K562 (cell line): ENCODE data around the gene FGFBP3. TPM values are rescaled to one million over a fixed set of nuclear protein-coding genes. Genes with fewer than 3 reads are reported as not detected.

Experiments
- CREB1 ChIP-seq, 2 experiments: sonication (generic) in 1 of 2; formaldehyde crosslinking in 1 of 2; IDR thresholded peaks; 2 replicates each; pipeline versions ENCODE4 v1.6.1 to v1.8.0; 2012 to 2022; ENCODE audit warnings: inconsistent platforms in 1 of 2, mild to moderate bottlenecking in 1 of 2, missing genetic modification reagents in 1 of 2, moderate library complexity in 1 of 2
- KDM5B ChIP-seq: fragments of 200-600 bp; sonication (generic); IDR thresholded peaks from 2 replicates; pipeline ENCODE4 v1.6.1; 2012; ENCODE audit warnings: low read depth, mild to moderate bottlenecking, moderate library complexity, low read length, control low read depth, inconsistent platforms; ENCODE audit not compliant: insufficient replicate concordance
- MBD2 ChIP-seq: sonication (generic); IDR thresholded peaks from 2 replicates; pipeline ENCODE4 v1.6.1; 2016; ENCODE audit warnings: low read depth, borderline replicate concordance
- MTA1 ChIP-seq: fragments of 450-650 bp; IDR thresholded peaks from 2 replicates; pipeline ENCODE4 v1.6.1; 2017; ENCODE audit warnings: borderline replicate concordance
- NR2C1 ChIP-seq, 2 experiments: fragments of 450-650 bp; IDR thresholded peaks; 2 replicates each; pipeline ENCODE4 v1.6.1; 2017; ENCODE audit warnings: mild to moderate bottlenecking in 2 of 2, antibody characterized with exemption in 1 of 2, inconsistent platforms in 1 of 2, missing compliant biosample characterization in 1 of 2, missing genetic modification characterization in 1 of 2
- RCOR1 ChIP-seq, 2 experiments: IDR thresholded peaks; 2 replicates each; pipeline ENCODE4 v1.6.1; 2012; ENCODE audit warnings: low read depth in 2 of 2, low read length in 2 of 2, borderline replicate concordance in 1 of 2, improper control_type of control experiment in 1 of 2
- SMC3 ChIP-seq: conservative IDR thresholded peaks from 2 replicates; pipeline ENCODE4 v1.6.1; 2011; ENCODE audit warnings: low read depth, low read length, improper control_type of control experiment; ENCODE audit not compliant: insufficient read depth
- polyA plus RNA-seq, 8 experiments: library from polyadenylated mRNA; depleted of rRNA in 4 of 8; stranded (reverse) in 5 of 8; unstranded in 3 of 8; fragments of >200 nt; fragmentation: Nextera tagmentation in 2 of 8; fragmentation: Illumina TruSeq in 1 of 8; extraction: Ambion mirVana in 2 of 8; extraction: Trizol in 1 of 8; gene quantifications; 2 replicates each; pipeline versions ENCODE4 v1.2.1 to v1.2.3, GENCODE V29; 2011 to 2014; ENCODE audit warnings: inconsistent platforms in 1 of 8, missing spikeins in 1 of 8
- total RNA-seq, 7 experiments: library from RNA; depleted of rRNA in 6 of 7; stranded (reverse); fragments of >200 nt in 6 of 7; fragmentation: Illumina TruSeq in 2 of 7; extraction: Trizol in 2 of 7; gene quantifications; 2 replicates each; pipeline versions ENCODE4 v1.2.1 to v1.2.3, GENCODE V29; 2011 to 2021; ENCODE audit warnings: low replicate concordance in 1 of 7
- TF ChIP-seq, protein P1 (sequence below): fragments of 450-650 bp; IDR thresholded peaks from 2 replicates; pipeline ENCODE4 v1.6.1; 2016; ENCODE audit warnings: mild to moderate bottlenecking
- TF ChIP-seq, protein P2 (sequence below): IDR thresholded peaks from 3 replicates; pipeline ENCODE4 v1.6.1; 2011; ENCODE audit warnings: borderline replicate concordance, mild to moderate bottlenecking; ENCODE audit not compliant: insufficient read length, insufficient read depth
- TF ChIP-seq, protein P3 (sequence below): fragments of 450-650 bp; IDR thresholded peaks from 2 replicates; pipeline ENCODE4 v1.6.1; 2016; ENCODE audit warnings: mild to moderate bottlenecking, moderate library complexity

Gene FGFBP3
- total and polyA plus RNA-seq, 9 of the 15 experiments (the other 6 are each of a cell fraction or from before 2014, with no cell fraction given) = 0.58 to 3.0 (median 1.5) TPM

DNA sequence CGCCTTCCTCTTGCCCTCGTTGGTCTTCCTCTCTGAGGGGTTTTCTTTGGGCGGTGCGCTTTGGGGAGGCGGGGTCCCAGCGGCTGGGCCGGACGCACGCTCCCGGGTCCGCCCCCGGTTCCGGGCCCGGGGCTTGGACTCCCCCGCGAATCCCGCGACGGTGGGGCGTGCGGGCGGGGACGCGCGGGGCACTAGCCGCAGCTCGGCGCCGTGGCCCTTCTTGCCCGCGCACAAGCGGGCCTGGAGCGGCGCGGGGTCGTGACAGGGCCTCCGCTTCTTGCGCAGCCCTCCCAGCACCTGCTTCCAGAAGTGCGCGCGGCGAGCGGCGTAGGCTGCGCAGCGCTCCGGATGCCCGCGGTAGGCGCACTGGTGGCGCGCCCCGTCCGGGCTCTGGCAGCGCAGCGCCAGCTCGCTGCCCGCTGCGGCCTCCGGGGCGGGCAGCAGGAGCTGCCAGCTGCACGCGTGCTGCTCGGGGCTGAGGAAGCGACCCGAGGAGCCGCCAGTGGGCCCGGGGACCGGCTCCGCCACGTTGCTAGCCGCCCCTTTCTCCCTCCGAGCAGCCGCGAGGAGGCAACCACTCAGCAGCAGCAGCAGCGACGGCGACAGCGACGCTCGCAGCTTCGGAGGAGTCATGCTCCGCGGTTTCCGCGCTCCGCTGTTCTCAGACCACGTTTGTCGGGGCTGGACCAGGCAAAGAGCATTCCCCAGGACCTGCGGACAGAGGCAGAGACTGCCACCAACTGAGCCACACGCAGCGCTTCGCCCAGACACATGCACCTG is 759 bp downstream of the FGFBP3 start (continued):
- TF ChIP-seq SMC3 (no peak), RCOR1 (IDR thresholded peaks at IDR 0.05; ENCODE audit: borderline replicate concordance in 1 of 2, low read depth in 2 of 2, low read length in 2 of 2) (0 out of 4 replicates have a peak, but pooled peaks of 1 of the 2 experiments have one; percentile 11), KDM5B (peak; percentile 22), CREB1 (IDR thresholded peaks at IDR 0.05) (no peak), CREB1 (CRISPR knock-in tag; IDR thresholded peaks at IDR 0.05) (0 out of 2 replicates have a peak, but pooled peaks have one; percentile 51), MTA1 (no peak), NR2C1 (IDR thresholded peaks at IDR 0.05) (no peak), NR2C1 (tag; IDR thresholded peaks at IDR 0.05) (no peak), MBD2 (no peak)
- TF ChIP-seq, protein P1, sequence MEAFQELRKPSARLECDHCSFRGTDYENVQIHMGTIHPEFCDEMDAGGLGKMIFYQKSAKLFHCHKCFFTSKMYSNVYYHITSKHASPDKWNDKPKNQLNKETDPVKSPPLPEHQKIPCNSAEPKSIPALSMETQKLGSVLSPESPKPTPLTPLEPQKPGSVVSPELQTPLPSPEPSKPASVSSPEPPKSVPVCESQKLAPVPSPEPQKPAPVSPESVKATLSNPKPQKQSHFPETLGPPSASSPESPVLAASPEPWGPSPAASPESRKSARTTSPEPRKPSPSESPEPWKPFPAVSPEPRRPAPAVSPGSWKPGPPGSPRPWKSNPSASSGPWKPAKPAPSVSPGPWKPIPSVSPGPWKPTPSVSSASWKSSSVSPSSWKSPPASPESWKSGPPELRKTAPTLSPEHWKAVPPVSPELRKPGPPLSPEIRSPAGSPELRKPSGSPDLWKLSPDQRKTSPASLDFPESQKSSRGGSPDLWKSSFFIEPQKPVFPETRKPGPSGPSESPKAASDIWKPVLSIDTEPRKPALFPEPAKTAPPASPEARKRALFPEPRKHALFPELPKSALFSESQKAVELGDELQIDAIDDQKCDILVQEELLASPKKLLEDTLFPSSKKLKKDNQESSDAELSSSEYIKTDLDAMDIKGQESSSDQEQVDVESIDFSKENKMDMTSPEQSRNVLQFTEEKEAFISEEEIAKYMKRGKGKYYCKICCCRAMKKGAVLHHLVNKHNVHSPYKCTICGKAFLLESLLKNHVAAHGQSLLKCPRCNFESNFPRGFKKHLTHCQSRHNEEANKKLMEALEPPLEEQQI = peak; percentile 30; the same call in 1 of the 2 replicates
- TF ChIP-seq, protein P2, sequence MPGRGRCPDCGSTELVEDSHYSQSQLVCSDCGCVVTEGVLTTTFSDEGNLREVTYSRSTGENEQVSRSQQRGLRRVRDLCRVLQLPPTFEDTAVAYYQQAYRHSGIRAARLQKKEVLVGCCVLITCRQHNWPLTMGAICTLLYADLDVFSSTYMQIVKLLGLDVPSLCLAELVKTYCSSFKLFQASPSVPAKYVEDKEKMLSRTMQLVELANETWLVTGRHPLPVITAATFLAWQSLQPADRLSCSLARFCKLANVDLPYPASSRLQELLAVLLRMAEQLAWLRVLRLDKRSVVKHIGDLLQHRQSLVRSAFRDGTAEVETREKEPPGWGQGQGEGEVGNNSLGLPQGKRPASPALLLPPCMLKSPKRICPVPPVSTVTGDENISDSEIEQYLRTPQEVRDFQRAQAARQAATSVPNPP = no peak
- TF ChIP-seq, protein P3, sequence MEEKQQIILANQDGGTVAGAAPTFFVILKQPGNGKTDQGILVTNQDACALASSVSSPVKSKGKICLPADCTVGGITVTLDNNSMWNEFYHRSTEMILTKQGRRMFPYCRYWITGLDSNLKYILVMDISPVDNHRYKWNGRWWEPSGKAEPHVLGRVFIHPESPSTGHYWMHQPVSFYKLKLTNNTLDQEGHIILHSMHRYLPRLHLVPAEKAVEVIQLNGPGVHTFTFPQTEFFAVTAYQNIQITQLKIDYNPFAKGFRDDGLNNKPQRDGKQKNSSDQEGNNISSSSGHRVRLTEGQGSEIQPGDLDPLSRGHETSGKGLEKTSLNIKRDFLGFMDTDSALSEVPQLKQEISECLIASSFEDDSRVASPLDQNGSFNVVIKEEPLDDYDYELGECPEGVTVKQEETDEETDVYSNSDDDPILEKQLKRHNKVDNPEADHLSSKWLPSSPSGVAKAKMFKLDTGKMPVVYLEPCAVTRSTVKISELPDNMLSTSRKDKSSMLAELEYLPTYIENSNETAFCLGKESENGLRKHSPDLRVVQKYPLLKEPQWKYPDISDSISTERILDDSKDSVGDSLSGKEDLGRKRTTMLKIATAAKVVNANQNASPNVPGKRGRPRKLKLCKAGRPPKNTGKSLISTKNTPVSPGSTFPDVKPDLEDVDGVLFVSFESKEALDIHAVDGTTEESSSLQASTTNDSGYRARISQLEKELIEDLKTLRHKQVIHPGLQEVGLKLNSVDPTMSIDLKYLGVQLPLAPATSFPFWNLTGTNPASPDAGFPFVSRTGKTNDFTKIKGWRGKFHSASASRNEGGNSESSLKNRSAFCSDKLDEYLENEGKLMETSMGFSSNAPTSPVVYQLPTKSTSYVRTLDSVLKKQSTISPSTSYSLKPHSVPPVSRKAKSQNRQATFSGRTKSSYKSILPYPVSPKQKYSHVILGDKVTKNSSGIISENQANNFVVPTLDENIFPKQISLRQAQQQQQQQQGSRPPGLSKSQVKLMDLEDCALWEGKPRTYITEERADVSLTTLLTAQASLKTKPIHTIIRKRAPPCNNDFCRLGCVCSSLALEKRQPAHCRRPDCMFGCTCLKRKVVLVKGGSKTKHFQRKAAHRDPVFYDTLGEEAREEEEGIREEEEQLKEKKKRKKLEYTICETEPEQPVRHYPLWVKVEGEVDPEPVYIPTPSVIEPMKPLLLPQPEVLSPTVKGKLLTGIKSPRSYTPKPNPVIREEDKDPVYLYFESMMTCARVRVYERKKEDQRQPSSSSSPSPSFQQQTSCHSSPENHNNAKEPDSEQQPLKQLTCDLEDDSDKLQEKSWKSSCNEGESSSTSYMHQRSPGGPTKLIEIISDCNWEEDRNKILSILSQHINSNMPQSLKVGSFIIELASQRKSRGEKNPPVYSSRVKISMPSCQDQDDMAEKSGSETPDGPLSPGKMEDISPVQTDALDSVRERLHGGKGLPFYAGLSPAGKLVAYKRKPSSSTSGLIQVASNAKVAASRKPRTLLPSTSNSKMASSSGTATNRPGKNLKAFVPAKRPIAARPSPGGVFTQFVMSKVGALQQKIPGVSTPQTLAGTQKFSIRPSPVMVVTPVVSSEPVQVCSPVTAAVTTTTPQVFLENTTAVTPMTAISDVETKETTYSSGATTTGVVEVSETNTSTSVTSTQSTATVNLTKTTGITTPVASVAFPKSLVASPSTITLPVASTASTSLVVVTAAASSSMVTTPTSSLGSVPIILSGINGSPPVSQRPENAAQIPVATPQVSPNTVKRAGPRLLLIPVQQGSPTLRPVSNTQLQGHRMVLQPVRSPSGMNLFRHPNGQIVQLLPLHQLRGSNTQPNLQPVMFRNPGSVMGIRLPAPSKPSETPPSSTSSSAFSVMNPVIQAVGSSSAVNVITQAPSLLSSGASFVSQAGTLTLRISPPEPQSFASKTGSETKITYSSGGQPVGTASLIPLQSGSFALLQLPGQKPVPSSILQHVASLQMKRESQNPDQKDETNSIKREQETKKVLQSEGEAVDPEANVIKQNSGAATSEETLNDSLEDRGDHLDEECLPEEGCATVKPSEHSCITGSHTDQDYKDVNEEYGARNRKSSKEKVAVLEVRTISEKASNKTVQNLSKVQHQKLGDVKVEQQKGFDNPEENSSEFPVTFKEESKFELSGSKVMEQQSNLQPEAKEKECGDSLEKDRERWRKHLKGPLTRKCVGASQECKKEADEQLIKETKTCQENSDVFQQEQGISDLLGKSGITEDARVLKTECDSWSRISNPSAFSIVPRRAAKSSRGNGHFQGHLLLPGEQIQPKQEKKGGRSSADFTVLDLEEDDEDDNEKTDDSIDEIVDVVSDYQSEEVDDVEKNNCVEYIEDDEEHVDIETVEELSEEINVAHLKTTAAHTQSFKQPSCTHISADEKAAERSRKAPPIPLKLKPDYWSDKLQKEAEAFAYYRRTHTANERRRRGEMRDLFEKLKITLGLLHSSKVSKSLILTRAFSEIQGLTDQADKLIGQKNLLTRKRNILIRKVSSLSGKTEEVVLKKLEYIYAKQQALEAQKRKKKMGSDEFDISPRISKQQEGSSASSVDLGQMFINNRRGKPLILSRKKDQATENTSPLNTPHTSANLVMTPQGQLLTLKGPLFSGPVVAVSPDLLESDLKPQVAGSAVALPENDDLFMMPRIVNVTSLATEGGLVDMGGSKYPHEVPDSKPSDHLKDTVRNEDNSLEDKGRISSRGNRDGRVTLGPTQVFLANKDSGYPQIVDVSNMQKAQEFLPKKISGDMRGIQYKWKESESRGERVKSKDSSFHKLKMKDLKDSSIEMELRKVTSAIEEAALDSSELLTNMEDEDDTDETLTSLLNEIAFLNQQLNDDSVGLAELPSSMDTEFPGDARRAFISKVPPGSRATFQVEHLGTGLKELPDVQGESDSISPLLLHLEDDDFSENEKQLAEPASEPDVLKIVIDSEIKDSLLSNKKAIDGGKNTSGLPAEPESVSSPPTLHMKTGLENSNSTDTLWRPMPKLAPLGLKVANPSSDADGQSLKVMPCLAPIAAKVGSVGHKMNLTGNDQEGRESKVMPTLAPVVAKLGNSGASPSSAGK = peak; percentile 93
